ENCODE data around the gene ANXA4. TPM values are rescaled to one million over a fixed set of nuclear protein-coding genes. Genes with fewer than 3 reads are reported as not detected.
"Not testable (repeated sequence)": the region's sequence is repeated elsewhere in the genome, so short reads cannot be mapped to it uniquely, and the experiment has no call there.

ANXA4 gene
- total RNA-seq, 1 donor from 2014 or later = 6.6 TPM

DNA sequence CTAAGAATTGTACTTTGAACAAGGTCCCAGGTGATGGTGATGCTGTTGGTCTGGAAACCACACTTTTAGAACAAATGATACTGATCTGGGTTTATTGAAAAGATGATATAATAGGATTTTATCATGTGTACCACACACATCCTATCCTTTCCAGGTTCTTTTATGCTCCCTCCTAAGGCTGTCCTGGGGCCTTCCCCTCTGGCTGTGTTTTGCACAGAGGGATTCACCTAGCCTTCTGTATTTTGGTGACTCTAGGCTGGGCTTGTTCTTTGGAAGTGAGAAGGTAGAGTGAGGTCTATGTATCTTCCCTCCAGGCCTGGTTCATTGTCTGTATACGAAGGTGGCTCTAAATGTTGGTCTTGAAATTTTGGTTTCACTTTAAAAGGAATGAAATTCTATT is 12.7 kb downstream of the ANXA4 start:
- Mint-ChIP-seq H3K9me3 (no peaks in the 10 kb centered on the region), H3K27ac (ENCODE audit: unreplicated experiment) (no peak overlapping the region), H3K36me3 (ENCODE audit: low read depth) (no peaks in the 10 kb centered on the region), H3K4me1 (peaks cover 5% of the 10 kb centered on the region), H3K27me3 (ENCODE audit: low read depth) (no peaks in the 10 kb centered on the region), H3K4me3 (no peak overlapping the region)
- TF ChIP-seq, protein P1, sequence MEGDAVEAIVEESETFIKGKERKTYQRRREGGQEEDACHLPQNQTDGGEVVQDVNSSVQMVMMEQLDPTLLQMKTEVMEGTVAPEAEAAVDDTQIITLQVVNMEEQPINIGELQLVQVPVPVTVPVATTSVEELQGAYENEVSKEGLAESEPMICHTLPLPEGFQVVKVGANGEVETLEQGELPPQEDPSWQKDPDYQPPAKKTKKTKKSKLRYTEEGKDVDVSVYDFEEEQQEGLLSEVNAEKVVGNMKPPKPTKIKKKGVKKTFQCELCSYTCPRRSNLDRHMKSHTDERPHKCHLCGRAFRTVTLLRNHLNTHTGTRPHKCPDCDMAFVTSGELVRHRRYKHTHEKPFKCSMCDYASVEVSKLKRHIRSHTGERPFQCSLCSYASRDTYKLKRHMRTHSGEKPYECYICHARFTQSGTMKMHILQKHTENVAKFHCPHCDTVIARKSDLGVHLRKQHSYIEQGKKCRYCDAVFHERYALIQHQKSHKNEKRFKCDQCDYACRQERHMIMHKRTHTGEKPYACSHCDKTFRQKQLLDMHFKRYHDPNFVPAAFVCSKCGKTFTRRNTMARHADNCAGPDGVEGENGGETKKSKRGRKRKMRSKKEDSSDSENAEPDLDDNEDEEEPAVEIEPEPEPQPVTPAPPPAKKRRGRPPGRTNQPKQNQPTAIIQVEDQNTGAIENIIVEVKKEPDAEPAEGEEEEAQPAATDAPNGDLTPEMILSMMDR (conservative IDR thresholded peaks at IDR 0.05) = no peak
- DNase-seq (ENCODE audit: low read depth, low spot score) = no peak

DNA sequence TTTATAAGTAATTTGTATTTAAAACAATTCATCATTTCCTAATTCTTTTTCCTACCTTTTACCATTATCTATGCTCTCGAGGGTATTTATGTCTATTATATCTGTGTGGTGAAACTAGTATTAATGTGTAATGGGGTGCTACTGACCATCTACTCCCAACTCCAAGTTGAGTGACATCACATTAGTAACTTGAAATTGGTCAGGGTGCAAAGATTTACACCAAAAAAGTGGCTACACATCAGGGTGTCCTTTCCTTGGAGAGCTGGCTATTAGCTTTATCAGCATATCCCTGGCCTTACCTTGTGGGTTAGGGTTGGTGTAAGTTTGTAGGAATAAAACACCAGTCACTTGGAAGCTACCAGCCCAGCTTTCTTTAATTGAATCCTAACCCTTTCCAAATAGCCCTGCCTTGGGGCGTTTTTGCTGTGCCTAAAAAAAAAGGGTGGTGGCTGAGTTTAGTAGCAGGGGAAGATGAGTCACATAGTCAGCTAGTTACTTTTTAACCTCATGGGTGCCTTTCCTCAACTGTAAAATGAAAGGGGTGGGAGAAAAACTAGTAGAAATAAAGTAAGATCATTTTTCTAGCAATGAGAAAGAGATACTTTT is 14.0 kb downstream of the ANXA4 start:
- DNase-seq (ENCODE audit: low read depth, low spot score) = no peak
- TF ChIP-seq, protein P1 (conservative IDR thresholded peaks at IDR 0.05) = no peak
- Mint-ChIP-seq H3K27ac (ENCODE audit: unreplicated experiment) (no peak overlapping the region), H3K36me3 (ENCODE audit: low read depth) (no peaks in the 10 kb centered on the region), H3K27me3 (ENCODE audit: low read depth) (no peaks in the 10 kb centered on the region), H3K4me3 (no peak overlapping the region), H3K9me3 (no peaks in the 10 kb centered on the region), H3K4me1 (peaks cover 5% of the 10 kb centered on the region)

DNA sequence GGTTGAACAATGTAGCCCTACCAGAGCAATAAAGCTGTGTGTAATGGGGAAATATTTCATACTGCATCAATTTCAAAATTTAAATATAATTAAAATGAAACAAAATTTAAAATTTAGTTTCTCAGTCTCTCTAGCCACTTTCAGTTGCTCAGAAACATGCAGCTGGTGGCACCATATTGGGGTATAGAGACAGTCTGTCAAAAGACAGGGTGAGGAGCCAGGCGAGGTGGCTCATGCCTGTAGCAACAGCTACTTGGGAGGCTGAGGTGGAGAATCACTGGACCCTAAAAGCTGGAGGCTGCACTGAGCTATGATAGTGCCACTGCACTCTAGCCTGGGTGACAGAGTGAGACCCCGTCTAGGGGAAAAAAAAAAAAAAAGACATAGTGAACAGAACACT is 20.1 kb downstream of the ANXA4 start:
- Mint-ChIP-seq H3K9me3 (no peaks in the 10 kb centered on the region), H3K27ac (ENCODE audit: unreplicated experiment) (no peak overlapping the region), H3K4me3 (no peak overlapping the region), H3K4me1 (peaks cover 8% of the 10 kb centered on the region), H3K27me3 (ENCODE audit: low read depth) (no peaks in the 10 kb centered on the region), H3K36me3 (ENCODE audit: low read depth) (no peaks in the 10 kb centered on the region)
- TF ChIP-seq, protein P1 (conservative IDR thresholded peaks at IDR 0.05) = no peak
- DNase-seq (ENCODE audit: low read depth, low spot score) = no peak

DNA sequence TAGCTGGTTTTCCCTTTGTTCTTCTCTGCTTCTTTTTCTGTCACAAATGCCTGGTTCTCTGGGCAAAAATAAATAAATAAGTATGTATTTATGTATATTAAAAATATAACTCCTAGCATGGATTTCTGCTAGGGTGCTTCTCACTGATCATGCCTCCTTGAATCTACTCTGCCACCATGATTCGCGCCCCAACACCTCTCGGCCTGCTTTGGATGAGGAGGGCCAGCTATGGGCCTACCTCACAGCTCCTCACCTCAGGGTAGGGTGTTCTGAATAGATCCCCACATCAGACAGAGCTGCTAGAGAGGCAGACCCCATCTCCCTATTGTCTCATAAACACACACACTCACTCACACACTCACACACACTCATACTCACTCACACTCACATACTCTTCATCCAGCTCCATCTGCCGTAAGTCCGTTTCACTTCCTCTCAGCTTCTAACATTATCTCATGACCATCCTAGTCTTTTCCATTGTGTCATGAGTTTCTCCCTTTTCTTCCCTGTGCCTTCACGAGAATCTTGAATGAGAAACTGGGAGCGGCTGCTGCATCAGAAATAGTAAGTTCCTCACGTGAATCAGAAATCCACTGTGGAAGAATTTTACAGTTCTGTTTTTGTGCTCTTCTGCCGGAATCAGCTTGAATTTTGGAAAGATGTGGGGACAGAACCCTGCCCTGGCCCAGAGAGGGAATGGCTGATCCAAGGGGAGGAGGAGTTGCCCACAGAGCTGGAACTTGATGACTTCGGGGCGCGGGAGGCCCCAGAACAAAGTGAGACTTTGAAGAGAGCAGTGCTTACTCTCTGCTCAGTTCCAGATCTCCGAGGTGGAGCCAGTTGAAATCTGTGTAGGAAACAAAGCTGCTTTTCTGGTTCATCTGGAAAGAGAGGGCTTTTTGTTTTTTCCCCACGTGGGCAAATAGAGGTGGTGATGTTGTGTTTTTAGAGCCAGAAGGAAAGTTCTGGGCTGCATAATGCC is 20.9 kb downstream of the ANXA4 start:
- Mint-ChIP-seq H3K4me3 (no peak overlapping the region), H3K27me3 (ENCODE audit: low read depth) (no peaks in the 10 kb centered on the region), H3K9me3 (no peaks in the 10 kb centered on the region), H3K27ac (ENCODE audit: unreplicated experiment) (peak overlapping the region; percentile 69), H3K36me3 (ENCODE audit: low read depth) (no peaks in the 10 kb centered on the region), H3K4me1 (peaks cover 8% of the 10 kb centered on the region)
- no peak for DNase-seq (ENCODE audit: low read depth, low spot score)
- TF ChIP-seq, protein P1 (conservative IDR thresholded peaks at IDR 0.05) = no peak

DNA sequence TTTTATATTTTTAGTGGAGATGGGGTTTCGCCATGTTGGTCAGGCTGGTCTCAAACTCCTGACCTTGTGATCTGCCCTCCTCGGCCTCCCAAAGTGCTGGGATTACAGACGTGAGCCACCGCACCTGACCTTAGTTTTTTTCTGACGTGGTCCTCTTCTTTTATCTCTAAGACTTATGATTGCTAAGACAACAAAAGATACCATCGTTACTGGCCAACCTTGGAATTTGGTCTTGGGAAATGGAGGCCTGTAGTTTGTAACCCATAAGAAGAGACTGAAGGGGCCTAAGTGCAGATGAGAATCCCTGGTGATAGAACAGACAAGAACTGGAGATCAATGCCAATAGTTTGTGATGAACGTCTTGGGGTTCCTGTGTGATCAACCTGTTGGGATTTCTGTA is 21.9 kb downstream of the ANXA4 start:
- not testable (repeated sequence) for H3K27ac Mint-ChIP-seq (ENCODE audit: unreplicated experiment); H3K36me3 Mint-ChIP-seq (ENCODE audit: low read depth)

More for the DNA sequence above, 21.9 kb downstream of the ANXA4 start:
- not testable (repeated sequence) for H3K27me3 Mint-ChIP-seq (ENCODE audit: low read depth); H3K4me3 Mint-ChIP-seq; H3K4me1 Mint-ChIP-seq; H3K9me3 Mint-ChIP-seq; DNase-seq (ENCODE audit: low read depth, low spot score)

All from neural crest cell (in vitro differentiated cells).